HepG2 (cell line): ENCODE measurements around the gene UMPS. TPM values are rescaled to one million over a fixed set of nuclear protein-coding genes. Genes with fewer than 3 reads are reported as not detected.

ENCODE experiments used
- ASH2L ChIP-seq: fragments of 300-600, 200-600 bp; sonication (generic); IDR thresholded peaks from 2 replicates; pipeline ENCODE4 v1.7.0; 2017; ENCODE audit warnings: low read depth, mild to moderate bottlenecking, moderate library complexity, mixed read lengths, low read length; ENCODE audit not compliant: insufficient read length
- CCDC6 ChIP-seq: sonication (generic); formaldehyde crosslinking; IDR thresholded peaks from 2 replicates; pipeline ENCODE4 v1.8.1; 2022; ENCODE audit warnings: mild to moderate bottlenecking, missing genetic modification reagents, moderate library complexity
- EHMT2 ChIP-seq: fragments of 200-600 bp; sonication (generic); IDR thresholded peaks from 2 replicates; pipeline ENCODE4 v1.7.0; 2017; ENCODE audit warnings: antibody characterized with exemption, low read depth, low read length, borderline replicate concordance
- ELF1 ChIP-seq: sonication (generic); formaldehyde crosslinking; IDR thresholded peaks from 2 replicates; pipeline ENCODE4 v1.4.0; 2020; ENCODE audit warnings: missing genetic modification reagents
- GABPA ChIP-seq, 2 experiments: IDR thresholded peaks; 2 replicates each; pipeline ENCODE4 v1.6.1; 2011 to 2016; ENCODE audit warnings: low read depth in 2 of 2, low read length in 1 of 2, missing biosample characterization in 1 of 2, missing genetic modification characterization in 1 of 2
- HHEX ChIP-seq: IDR thresholded peaks from 2 replicates; pipeline ENCODE4 v1.6.1; 2016; ENCODE audit warnings: control low read depth
- MAFK ChIP-seq, 2 experiments: IDR thresholded peaks in 1 of 2; conservative IDR thresholded peaks in 1 of 2; 2 replicates each; pipeline ENCODE4 v1.6.1; 2011; ENCODE audit warnings: improper control_type of control experiment in 2 of 2, low read length in 2 of 2
- RFXANK ChIP-seq: IDR thresholded peaks from 2 replicates; pipeline ENCODE4 v1.6.1; 2016
- SMYD3 ChIP-seq: sonication (generic); formaldehyde crosslinking; IDR thresholded peaks from 2 replicates; pipeline ENCODE4 v1.8.1; 2023; ENCODE audit warnings: mild to moderate bottlenecking, missing genetic modification reagents
- TGIF2 ChIP-seq: IDR thresholded peaks from 2 replicates; pipeline ENCODE4 v1.6.1; 2016; ENCODE audit warnings: control low read depth, missing compliant biosample characterization
- XBP1 ChIP-seq: sonication (generic); formaldehyde crosslinking; IDR thresholded peaks from 2 replicates; pipeline ENCODE4 v1.5.0; 2020; ENCODE audit warnings: missing genetic modification reagents
- ZMYM4 ChIP-seq: sonication (generic); formaldehyde crosslinking; IDR thresholded peaks from 2 replicates; pipeline ENCODE4 v1.8.1; 2023; ENCODE audit warnings: mild to moderate bottlenecking, missing genetic modification reagents
- ZNF232 ChIP-seq: sonication (generic); formaldehyde crosslinking; IDR thresholded peaks from 2 replicates; pipeline ENCODE4 v1.4.0; 2020; ENCODE audit warnings: missing genetic modification reagents, borderline replicate concordance
- ZNF629 ChIP-seq: sonication (generic); formaldehyde crosslinking; conservative IDR thresholded peaks from 2 replicates; pipeline ENCODE4 v1.5.0; 2020; ENCODE audit warnings: missing genetic modification reagents
- ZNF850 ChIP-seq: sonication (generic); formaldehyde crosslinking; conservative IDR thresholded peaks from 2 replicates; pipeline ENCODE4 v1.9.0; 2021; ENCODE audit warnings: mild to moderate bottlenecking, missing genetic modification reagents
- ZNF891 ChIP-seq: sonication (generic); formaldehyde crosslinking; IDR thresholded peaks from 2 replicates; pipeline ENCODE4 v1.5.0; 2020; ENCODE audit warnings: mild to moderate bottlenecking, missing genetic modification reagents
- polyA plus RNA-seq, 8 experiments: library from polyadenylated mRNA; depleted of rRNA in 3 of 8; stranded (reverse) in 7 of 8; unstranded in 1 of 8; fragments of >200 nt; fragmentation: Illumina TruSeq in 4 of 8; extraction: Trizol in 4 of 8; gene quantifications; 2 replicates each; pipeline versions ENCODE4 v1.2.1 to v1.2.3, GENCODE V29; 2011 to 2016; ENCODE audit warnings: low read depth in 4 of 8, missing spikeins in 1 of 8, mixed read lengths in 1 of 8; ENCODE audit not compliant: insufficient read depth in 1 of 8
- total RNA-seq, 5 experiments: library from RNA; depleted of rRNA; stranded (reverse); fragments of >200 nt; fragmentation: Illumina TruSeq; extraction: Trizol; gene quantifications; 2 replicates each; pipeline ENCODE4 v1.2.3, GENCODE V29; 2016; ENCODE audit warnings: low read depth in 1 of 5
- TF ChIP-seq, protein P1 (sequence below): IDR thresholded peaks from 2 replicates; pipeline ENCODE4 v1.6.1; 2012; ENCODE audit warnings: inconsistent platforms
- TF ChIP-seq, protein P2 (sequence below): sonication (generic); formaldehyde crosslinking; IDR thresholded peaks from 2 replicates; pipeline ENCODE4 v1.4.0; 2020; ENCODE audit warnings: mild to moderate bottlenecking, missing genetic modification reagents
- TF ChIP-seq, protein P3 (sequence below): sonication (generic); formaldehyde crosslinking; IDR thresholded peaks from 2 replicates; pipeline ENCODE4 v1.4.0; 2020; ENCODE audit warnings: missing genetic modification reagents; ENCODE audit errors: not compliant biosample characterization
- TF ChIP-seq, protein P4 (sequence below): sonication (generic); formaldehyde crosslinking; IDR thresholded peaks from 2 replicates; pipeline ENCODE4 v1.4.0; 2020; ENCODE audit warnings: missing genetic modification reagents
- TF ChIP-seq, protein P5 (sequence below): sonication (generic); formaldehyde crosslinking; IDR thresholded peaks from 2 replicates; pipeline ENCODE4 v1.4.0; 2020; ENCODE audit warnings: missing genetic modification reagents
- TF ChIP-seq, protein P6 (sequence below): IDR thresholded peaks from 2 replicates; pipeline ENCODE4 v1.6.1; 2016; ENCODE audit warnings: missing genetic modification reagents, missing compliant biosample characterization

The UMPS gene
- total and polyA plus RNA-seq, 2 of the 13 experiments (the other 11 are each of a cell fraction or from before 2014, with no cell fraction given) = 52.7 to 74.2 TPM

DNA sequence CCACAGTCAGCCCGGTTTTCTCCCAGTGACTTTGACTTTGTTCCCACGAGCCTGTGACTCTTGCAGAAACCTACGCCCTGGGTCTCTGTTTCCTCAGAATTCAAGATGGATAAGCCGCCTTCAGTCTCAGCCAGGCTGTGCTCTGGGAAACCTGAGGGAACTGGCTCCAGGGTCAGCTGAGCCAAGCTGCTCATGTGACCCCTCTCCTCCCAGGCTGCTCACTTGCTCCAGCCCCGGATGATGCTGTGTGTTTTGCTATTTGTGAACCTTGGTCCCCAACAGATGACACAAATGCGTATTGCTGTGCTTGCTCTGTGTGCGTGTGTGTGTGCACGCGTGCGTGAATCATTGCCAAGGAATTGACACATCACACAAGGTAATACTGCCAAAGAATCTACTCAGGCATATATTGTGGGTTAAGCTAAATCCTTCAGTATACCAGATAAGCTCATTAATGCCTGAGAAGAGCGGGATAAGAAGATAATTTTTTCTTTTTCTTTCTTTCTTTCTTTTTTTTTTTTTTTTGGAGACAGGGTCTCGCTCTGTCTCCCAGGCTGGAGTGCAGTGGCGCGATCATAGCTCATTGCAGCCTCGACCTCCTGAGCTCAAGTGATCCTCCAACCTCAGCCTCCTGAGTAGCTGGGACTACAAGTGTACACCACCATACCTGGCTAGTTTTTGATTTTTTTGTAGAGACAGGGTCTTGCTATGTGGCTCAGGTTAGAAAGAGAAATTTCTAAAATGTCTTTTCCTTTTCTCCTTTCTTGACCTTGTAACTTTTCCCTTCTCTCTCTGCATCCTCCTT, 29.2 kb upstream of the UMPS start (continued):
- no peak for TF ChIP-seq GABPA (IDR thresholded peaks at IDR 0.05; ENCODE audit: low read depth, low read length)
- TF ChIP-seq GABPA (CRISPR knock-in tag; IDR thresholded peaks at IDR 0.05; ENCODE audit: low read depth) = peak; percentile 52
- TF ChIP-seq MAFK (conservative IDR thresholded peaks at IDR 0.05 in 1 of 2, IDR thresholded peaks at IDR 0.05 in 1 of 2; ENCODE audit: low read length in 2 of 2) = peak; percentile 40 to 62; a peak in 3 of 4 replicates
- no peak for TF ChIP-seq XBP1 (CRISPR knock-in tag)
- TF ChIP-seq SMYD3 = no peak
- TF ChIP-seq ZNF629 (CRISPR knock-in tag) = peak; percentile 24; the same call in 1 of the 2 replicates
- peak; percentile 36 for TF ChIP-seq ASH2L
- peak; percentile 93 for TF ChIP-seq ZMYM4
- peak; percentile 48 for TF ChIP-seq ELF1 (CRISPR knock-in tag)
- no peak for TF ChIP-seq ZNF850 (CRISPR knock-in tag)
- TF ChIP-seq HHEX (CRISPR knock-in tag) = peak; percentile 82
- TF ChIP-seq, protein P1, sequence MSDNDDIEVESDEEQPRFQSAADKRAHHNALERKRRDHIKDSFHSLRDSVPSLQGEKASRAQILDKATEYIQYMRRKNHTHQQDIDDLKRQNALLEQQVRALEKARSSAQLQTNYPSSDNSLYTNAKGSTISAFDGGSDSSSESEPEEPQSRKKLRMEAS = peak; percentile 86
- TF ChIP-seq EHMT2 = no peak; the same call in 1 of the 2 replicates
- TF ChIP-seq, protein P2, sequence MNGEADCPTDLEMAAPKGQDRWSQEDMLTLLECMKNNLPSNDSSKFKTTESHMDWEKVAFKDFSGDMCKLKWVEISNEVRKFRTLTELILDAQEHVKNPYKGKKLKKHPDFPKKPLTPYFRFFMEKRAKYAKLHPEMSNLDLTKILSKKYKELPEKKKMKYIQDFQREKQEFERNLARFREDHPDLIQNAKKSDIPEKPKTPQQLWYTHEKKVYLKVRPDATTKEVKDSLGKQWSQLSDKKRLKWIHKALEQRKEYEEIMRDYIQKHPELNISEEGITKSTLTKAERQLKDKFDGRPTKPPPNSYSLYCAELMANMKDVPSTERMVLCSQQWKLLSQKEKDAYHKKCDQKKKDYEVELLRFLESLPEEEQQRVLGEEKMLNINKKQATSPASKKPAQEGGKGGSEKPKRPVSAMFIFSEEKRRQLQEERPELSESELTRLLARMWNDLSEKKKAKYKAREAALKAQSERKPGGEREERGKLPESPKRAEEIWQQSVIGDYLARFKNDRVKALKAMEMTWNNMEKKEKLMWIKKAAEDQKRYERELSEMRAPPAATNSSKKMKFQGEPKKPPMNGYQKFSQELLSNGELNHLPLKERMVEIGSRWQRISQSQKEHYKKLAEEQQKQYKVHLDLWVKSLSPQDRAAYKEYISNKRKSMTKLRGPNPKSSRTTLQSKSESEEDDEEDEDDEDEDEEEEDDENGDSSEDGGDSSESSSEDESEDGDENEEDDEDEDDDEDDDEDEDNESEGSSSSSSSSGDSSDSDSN (CRISPR knock-in tag) = peak; percentile 44; the same call in 1 of the 2 replicates
- TF ChIP-seq, protein P3, sequence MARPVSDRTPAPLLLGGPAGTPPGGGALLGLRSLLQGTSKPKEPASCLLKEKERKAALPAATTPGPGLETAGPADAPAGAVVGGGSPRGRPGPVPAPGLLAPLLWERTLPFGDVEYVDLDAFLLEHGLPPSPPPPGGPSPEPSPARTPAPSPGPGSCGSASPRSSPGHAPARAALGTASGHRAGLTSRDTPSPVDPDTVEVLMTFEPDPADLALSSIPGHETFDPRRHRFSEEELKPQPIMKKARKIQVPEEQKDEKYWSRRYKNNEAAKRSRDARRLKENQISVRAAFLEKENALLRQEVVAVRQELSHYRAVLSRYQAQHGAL (CRISPR knock-in tag) = no peak
- no peak for TF ChIP-seq CCDC6 (CRISPR knock-in tag)
- TF ChIP-seq, protein P4, sequence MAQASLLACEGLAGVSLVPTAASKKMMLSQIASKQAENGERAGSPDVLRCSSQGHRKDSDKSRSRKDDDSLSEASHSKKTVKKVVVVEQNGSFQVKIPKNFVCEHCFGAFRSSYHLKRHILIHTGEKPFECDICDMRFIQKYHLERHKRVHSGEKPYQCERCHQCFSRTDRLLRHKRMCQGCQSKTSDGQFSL (CRISPR knock-in tag) = no peak
- 0 out of 2 replicates have a peak, but pooled peaks have one; percentile 66 for TF ChIP-seq ZNF891
- TF ChIP-seq ZNF232 = no peak
- peak; percentile 84 for TF ChIP-seq RFXANK (CRISPR knock-in tag)
- TF ChIP-seq TGIF2 (CRISPR knock-in tag) = peak; percentile 81
- TF ChIP-seq, protein P5, sequence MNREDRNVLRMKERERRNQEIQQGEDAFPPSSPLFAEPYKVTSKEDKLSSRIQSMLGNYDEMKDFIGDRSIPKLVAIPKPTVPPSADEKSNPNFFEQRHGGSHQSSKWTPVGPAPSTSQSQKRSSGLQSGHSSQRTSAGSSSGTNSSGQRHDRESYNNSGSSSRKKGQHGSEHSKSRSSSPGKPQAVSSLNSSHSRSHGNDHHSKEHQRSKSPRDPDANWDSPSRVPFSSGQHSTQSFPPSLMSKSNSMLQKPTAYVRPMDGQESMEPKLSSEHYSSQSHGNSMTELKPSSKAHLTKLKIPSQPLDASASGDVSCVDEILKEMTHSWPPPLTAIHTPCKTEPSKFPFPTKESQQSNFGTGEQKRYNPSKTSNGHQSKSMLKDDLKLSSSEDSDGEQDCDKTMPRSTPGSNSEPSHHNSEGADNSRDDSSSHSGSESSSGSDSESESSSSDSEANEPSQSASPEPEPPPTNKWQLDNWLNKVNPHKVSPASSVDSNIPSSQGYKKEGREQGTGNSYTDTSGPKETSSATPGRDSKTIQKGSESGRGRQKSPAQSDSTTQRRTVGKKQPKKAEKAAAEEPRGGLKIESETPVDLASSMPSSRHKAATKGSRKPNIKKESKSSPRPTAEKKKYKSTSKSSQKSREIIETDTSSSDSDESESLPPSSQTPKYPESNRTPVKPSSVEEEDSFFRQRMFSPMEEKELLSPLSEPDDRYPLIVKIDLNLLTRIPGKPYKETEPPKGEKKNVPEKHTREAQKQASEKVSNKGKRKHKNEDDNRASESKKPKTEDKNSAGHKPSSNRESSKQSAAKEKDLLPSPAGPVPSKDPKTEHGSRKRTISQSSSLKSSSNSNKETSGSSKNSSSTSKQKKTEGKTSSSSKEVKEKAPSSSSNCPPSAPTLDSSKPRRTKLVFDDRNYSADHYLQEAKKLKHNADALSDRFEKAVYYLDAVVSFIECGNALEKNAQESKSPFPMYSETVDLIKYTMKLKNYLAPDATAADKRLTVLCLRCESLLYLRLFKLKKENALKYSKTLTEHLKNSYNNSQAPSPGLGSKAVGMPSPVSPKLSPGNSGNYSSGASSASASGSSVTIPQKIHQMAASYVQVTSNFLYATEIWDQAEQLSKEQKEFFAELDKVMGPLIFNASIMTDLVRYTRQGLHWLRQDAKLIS (CRISPR knock-in tag) = no peak
- TF ChIP-seq, protein P6, sequence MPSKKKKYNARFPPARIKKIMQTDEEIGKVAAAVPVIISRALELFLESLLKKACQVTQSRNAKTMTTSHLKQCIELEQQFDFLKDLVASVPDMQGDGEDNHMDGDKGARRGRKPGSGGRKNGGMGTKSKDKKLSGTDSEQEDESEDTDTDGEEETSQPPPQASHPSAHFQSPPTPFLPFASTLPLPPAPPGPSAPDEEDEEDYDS = peak; percentile 90
